GM12878 (cell line): ENCODE results near the gene SNRNP27. TPM values are rescaled to one million over a fixed set of nuclear protein-coding genes. Genes with fewer than 3 reads are reported as not detected.

Experiments
- ATAC-seq: fragments of 200-7000 bp; cut with Tn5 transposase; 3 replicates; pipeline ENCODE4 v1.9.1; 2020; ENCODE audit warnings: mild to moderate bottlenecking, moderate library complexity
- BruUV-seq: library from RNA; stranded (reverse); fragments of 400-500 nt; replicated peaks from 2 replicates; lab custom pipeline; 2021; lab: Mats Ljungman, UMichigan
- CTCF ChIA-PET: fragments of 300-600 bp; sonication (Branson Sonifier 250); formaldehyde crosslinking; extraction: SDS; loops from one replicate; lab custom pipeline; 2021; ENCODE audit warnings: inconsistent platforms; lab: Yijun Ruan, JAX
- POLR2A ChIA-PET: fragments of 350-600 bp; formaldehyde crosslinking; extraction: SDS; loops from one replicate; lab custom pipeline; 2021; ENCODE audit warnings: inconsistent platforms; lab: Charles Lee
- RAD21 ChIA-PET: fragments of 300-600 bp; sonication (Branson Sonifier 250); formaldehyde crosslinking; loops from one replicate; lab custom pipeline; 2023; ENCODE audit warnings: antibody characterized with exemption; ENCODE audit not compliant: unreplicated experiment; lab: Charles Lee
- SMC1A ChIA-PET: fragments of 300-600 bp; sonication (Branson Sonifier 250); formaldehyde crosslinking; loops from one replicate; lab custom pipeline; 2023; ENCODE audit not compliant: unreplicated experiment, uncharacterized antibody; lab: Charles Lee
- DNase-seq: peaks from one replicate; pipeline ENCODE4 v3.0.0-alpha.2; 2011; ENCODE audit warnings: low read depth, low spot score
- FAIRE-seq: peaks from 3 replicates; lab custom pipeline; 2011; peaks lifted over from hg19 to GRCh38; lab: Jason Lieb, UNC
- H2AFZ ChIP-seq: 2 replicates; pipeline ENCODE4 v1.6.0; 2011; ENCODE audit warnings: low read depth, low read length, control low read depth; ENCODE audit not compliant: control insufficient read depth
- H3K27ac ChIP-seq: 2 replicates; pipeline ENCODE4 v1.5.1; 2011; ENCODE audit warnings: control low read depth; ENCODE audit not compliant: control insufficient read depth, insufficient read depth
- H3K27me3 ChIP-seq, 2 experiments: replicated peaks in 1 of 2; 2 replicates each; pipeline versions ENCODE4 v1.6.0 to v1.6.1; 2011; ENCODE audit warnings: low read length in 1 of 2; ENCODE audit not compliant: control insufficient read depth in 2 of 2, insufficient read depth in 2 of 2
- H3K36me3 ChIP-seq, 2 experiments: 2 replicates each; pipeline ENCODE4 v1.5.1; 2011; ENCODE audit warnings: low read length in 1 of 2; ENCODE audit not compliant: control insufficient read depth in 2 of 2, insufficient read depth in 2 of 2
- H3K4me1 ChIP-seq: 2 replicates; pipeline ENCODE4 v1.6.1; 2011; ENCODE audit warnings: mild to moderate bottlenecking, low read length, moderate library complexity, mixed read lengths; ENCODE audit not compliant: control insufficient read depth, insufficient read depth
- H3K4me2 ChIP-seq: 2 replicates; pipeline ENCODE4 v1.6.0; 2011; ENCODE audit warnings: control low read depth; ENCODE audit not compliant: control insufficient read depth, insufficient read depth
- H3K4me3 ChIP-seq: fragments of 200-600 bp; sonication (generic); 2 replicates; pipeline ENCODE4 v1.5.1; 2016
- H3K79me2 ChIP-seq: 2 replicates; pipeline ENCODE4 v1.6.0; 2011; ENCODE audit warnings: low read length; ENCODE audit not compliant: control insufficient read depth, insufficient read depth
- H3K9ac ChIP-seq: 2 replicates; pipeline ENCODE4 v1.8.0; 2011; ENCODE audit warnings: low read length, control low read depth, mixed read lengths; ENCODE audit not compliant: control insufficient read depth, insufficient read depth
- H3K9me3 ChIP-seq: replicated peaks from 3 replicates; pipeline ENCODE4 v1.5.1; 2011; ENCODE audit warnings: mild to moderate bottlenecking, low read length; ENCODE audit not compliant: control insufficient read depth, insufficient read depth
- H4K20me1 ChIP-seq: 2 replicates; pipeline ENCODE4 v1.6.0; 2011; ENCODE audit not compliant: control insufficient read depth, insufficient read depth
- EED ChIP-seq: sonication (generic); IDR thresholded peaks from 2 replicates; pipeline ENCODE4 v1.6.1; 2016; ENCODE audit warnings: antibody characterized with exemption, low read depth
- HDAC6 ChIP-seq: fragments of 200-600 bp; sonication (generic); IDR thresholded peaks from one replicate; pipeline ENCODE4 v1.8.0; 2017; ENCODE audit warnings: antibody characterized with exemption; ENCODE audit not compliant: unreplicated experiment
- TCF12 ChIP-seq: IDR thresholded peaks from 2 replicates; pipeline ENCODE4 v1.6.1; 2011; ENCODE audit warnings: low read depth, mild to moderate bottlenecking, low read length
- WGBS: methylation state at CpG from one replicate; pipeline ENCODE4 v1.1.6; 2016; ENCODE audit warnings: low lambda C conversion rate; ENCODE audit not compliant: insufficient replicate concordance, insufficient coverage; ENCODE audit errors: missing lambda C conversion rate; 5-methylcytosine and 5-hydroxymethylcytosine counted together
- in situ Hi-C: fragments of 300-500 bp; cut with MboI; formaldehyde crosslinking; loops from 9 replicates; pipeline ENCODE4 v1.14.3; 2018; ENCODE audit warnings: mixed read lengths
- intact Hi-C: fragments of 100-400 bp; cut with micrococcal nuclease; formaldehyde crosslinking; loops from one replicate; pipeline ENCODE4 v1.14.2; 2022; ENCODE audit not compliant: unreplicated experiment
- polyA plus RNA-seq, 11 experiments: library from polyadenylated mRNA; depleted of rRNA in 4 of 11; unstranded in 6 of 11; stranded (reverse) in 5 of 11; fragments of >200 nt; fragmentation: Nextera tagmentation in 4 of 11; fragmentation: Illumina TruSeq in 1 of 11; extraction: Ambion mirVana in 4 of 11; extraction: Trizol in 1 of 11; gene quantifications; 1 replicate in 1 of 11; 2 replicates in 10 of 11; pipeline versions ENCODE4 v1.2.1 to v1.2.3, GENCODE V29; 2011 to 2016; ENCODE audit warnings: inconsistent platforms in 2 of 11, missing spikeins in 2 of 11, low read depth in 1 of 11
- total RNA-seq, 4 experiments: library from RNA; depleted of rRNA in 3 of 4; stranded (reverse); fragments of >200 nt in 3 of 4; fragmentation: Illumina TruSeq in 1 of 4; extraction: Trizol in 1 of 4; gene quantifications; 2 replicates each; pipeline versions ENCODE4 v1.2.1 to v1.2.3, GENCODE V29; 2013 to 2021

The SNRNP27 gene
- total and polyA plus RNA-seq, 10 of the 15 experiments (the other 5 are each of a cell fraction or from before 2014, with no cell fraction given), result 30.6 to 89.5 (median 49.2) TPM

DNA sequence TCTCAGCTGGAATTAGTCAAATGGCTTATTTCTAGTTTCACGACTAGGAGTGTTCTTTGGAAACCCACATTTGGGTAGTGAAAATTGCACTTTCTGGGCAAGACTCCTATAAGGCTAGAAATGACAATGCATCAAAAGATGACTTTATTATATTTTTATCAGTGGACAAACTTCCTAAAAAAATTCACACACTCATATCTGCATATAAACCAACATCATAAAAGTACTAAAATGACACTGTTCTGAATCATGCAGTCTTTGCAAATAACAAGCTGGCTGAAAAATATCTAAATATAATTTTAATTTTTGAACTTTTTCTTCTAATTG, 38.8 kb downstream of the SNRNP27 start:
- 65% methylated on average over 1 of the region's 1 CpG for WGBS
- Histone ChIP-seq H3K4me2 (no peak overlapping the region), H3K79me2 (no peaks in the 10 kb centered on the region), H3K4me1 (peaks cover 17% of the 10 kb centered on the region), H3K27ac (no peak overlapping the region), H3K4me3 (no peak overlapping the region), H3K36me3 (peaks cover 0 to 6% of the 10 kb centered on the region in 2 experiments; a peak in 1 of 4 replicates), H3K9me3 (no peaks in the 10 kb centered on the region), H3K9ac (no peak overlapping the region), H4K20me1 (no peaks in the 10 kb centered on the region), H2AFZ (no peak overlapping the region), H3K27me3 (no peaks in the 10 kb centered on the region)
- FAIRE-seq, result no peak
- CTCF ChIA-PET, result interaction anchor here (1.3 to 1.9 kb wide), 3 partner anchors 18 to 208 kb away, joined by 4 to 7 read pairs (median 7); partner anchors contain the start of gene MXD1
- SMC1A ChIA-PET, result interaction anchor here (0.9 to 2.3 kb wide), 4 partner anchors 12 to 213 kb away, joined by 3 to 14 read pairs (median 4); partner anchors contain the start of gene MXD1
- no peak for TF ChIP-seq TCF12
- POLR2A ChIA-PET, result no interaction called here
- ATAC-seq, result no peak
- intact Hi-C loops, result no loop called here
- in situ Hi-C loops, result no loop called here
- DNase-seq, result no peak
- RAD21 ChIA-PET, result no interaction called here
- no TSS peak for BruUV-seq

DNA sequence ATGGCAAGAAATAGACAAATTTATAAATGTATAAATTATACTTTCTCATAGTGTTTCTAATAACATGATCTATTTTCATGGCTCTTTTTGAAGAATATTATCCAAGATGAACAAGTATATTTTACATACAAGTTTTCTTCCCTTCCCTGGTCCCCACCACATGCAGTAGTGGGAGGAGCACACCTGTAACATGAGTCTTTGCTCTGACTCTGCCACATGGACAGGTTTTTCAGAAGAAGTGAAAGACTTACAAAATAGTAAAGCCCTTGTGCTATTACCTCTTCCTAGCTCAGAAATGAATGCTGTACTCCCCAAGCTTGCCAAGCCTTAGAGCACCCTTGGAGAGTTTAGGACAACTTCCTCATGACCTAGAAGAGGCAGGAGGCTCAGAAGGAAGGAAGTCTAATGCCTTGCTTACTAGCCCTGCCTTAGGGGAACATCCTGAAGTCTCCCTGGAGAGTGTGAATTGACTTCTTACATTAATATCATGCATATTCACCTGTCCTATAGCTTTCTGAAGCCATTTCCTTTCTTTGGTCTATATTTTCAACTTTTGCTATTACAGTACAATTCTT, 39.6 kb downstream of the SNRNP27 start:
- no TSS peak for BruUV-seq
- TF ChIP-seq EED (peak; percentile 18; the same call in 1 of the 2 replicates), HDAC6 (no peak)
- DNase-seq (no peak), FAIRE-seq (no peak), ATAC-seq (peak; percentile 21)
- no peaks in the 10 kb centered on the region for H3K79me2 ChIP-seq
- no peak overlapping the region; the same call in 1 of the 2 replicates for H3K4me2 ChIP-seq
- H2AFZ ChIP-seq, result no peak overlapping the region
- peaks cover 17% of the 10 kb centered on the region for H3K4me1 ChIP-seq
- RAD21 ChIA-PET, result interaction anchor here (1.6 kb wide), 1 partner anchor 19 kb away, joined by 6 read pairs; the partner anchor contains the start of gene MXD1
- intact Hi-C loops (no loop called here), in situ Hi-C loops (no loop called here)
- H3K36me3 ChIP-seq, result peaks cover 0 to 12% of the 10 kb centered on the region in 2 experiments; a peak in 3 of 4 replicates
- H3K27me3 ChIP-seq, result no peaks in the 10 kb centered on the region
- H3K9me3 ChIP-seq, result no peaks in the 10 kb centered on the region
- H3K9ac ChIP-seq, result no peak overlapping the region
- peak overlapping the region; percentile 53; the same call in 1 of the 2 replicates for H3K27ac ChIP-seq
- H4K20me1 ChIP-seq, result no peaks in the 10 kb centered on the region
- CTCF ChIA-PET, result interaction anchor here (0.6 to 1.9 kb wide), 3 partner anchors 138 to 209 kb away, joined by 3 to 7 read pairs (median 3); no protein-coding TSS in a partner anchor
- SMC1A ChIA-PET, result interaction anchor here (0.8 to 2.3 kb wide), 3 partner anchors 13 to 138 kb away, joined by 3 to 14 read pairs (median 3); no protein-coding TSS in a partner anchor
- POLR2A ChIA-PET, result interaction anchor here (0.8 to 1.1 kb wide), 4 partner anchors 10 to 135 kb away, joined by 3 to 5 read pairs (median 4); no protein-coding TSS in a partner anchor
- H3K4me3 ChIP-seq, result no peak overlapping the region
